B cell (primary cell): ENCODE results near the gene TGFB1. TPM values are rescaled to one million over a fixed set of nuclear protein-coding genes. Genes with fewer than 3 reads are reported as not detected.

Source experiments
- ATAC-seq: fragments of 200-7000 bp; cut with Tn5 transposase; one replicate; pipeline ENCODE4 v1.10.0; 2021; ENCODE audit warnings: low read depth, mild to moderate bottlenecking, moderate number of reproducible peaks, moderate library complexity
- CTCF ChIA-PET: fragments of 350-600 bp; sonication (Branson Sonifier 250); formaldehyde crosslinking; loops from one replicate; lab custom pipeline; 2021; ENCODE audit warnings: antibody characterized with exemption, inconsistent platforms; lab: Charles Lee
- POLR2A ChIA-PET: fragments of 350-600 bp; sonication (Branson Sonifier 250); formaldehyde crosslinking; loops from one replicate; lab custom pipeline; 2021; ENCODE audit warnings: antibody characterized with exemption; lab: Charles Lee
- DNase-seq: peaks from one replicate; pipeline ENCODE4 v3.0.0; 2013
- H2AFZ ChIP-seq: 2 replicates; pipeline ENCODE4 v1.6.1; 2012; ENCODE audit warnings: mild to moderate bottlenecking, low read depth, low read length; ENCODE audit not compliant: insufficient read depth, poor library complexity, severe bottlenecking
- H3K27ac ChIP-seq, 2 donors: 1 replicate in 1 of 2; 2 replicates in 1 of 2; pipeline ENCODE4 v1.5.1; 2012 to 2013; ENCODE audit warnings: low read length in 2 of 2, mild to moderate bottlenecking in 2 of 2, moderate library complexity in 1 of 2
- H3K27me3 ChIP-seq, 4 experiments: fragments of 200-600 bp in 1 of 4; sonication (generic) in 1 of 4; replicated peaks in 1 of 4; 1 replicate in 2 of 4; 2 replicates in 2 of 4; pipeline versions ENCODE4 v1.6.1 to v1.7.0; 2013 to 2016; ENCODE audit warnings: low read length in 3 of 4, mild to moderate bottlenecking in 2 of 4, mixed read lengths in 1 of 4, moderate library complexity in 1 of 4; ENCODE audit not compliant: insufficient read depth in 4 of 4, control insufficient read depth in 3 of 4; ENCODE audit errors: control extremely low read depth in 1 of 4
- H3K36me3 ChIP-seq, 2 experiments: replicated peaks in 1 of 2; 1 replicate in 1 of 2; 2 replicates in 1 of 2; pipeline versions ENCODE4 v1.6.1 to v1.7.1; 2013; ENCODE audit warnings: low read length in 1 of 2; ENCODE audit not compliant: insufficient read depth in 2 of 2, control insufficient read depth in 1 of 2; ENCODE audit errors: control extremely low read depth in 1 of 2, extremely low read depth in 1 of 2
- H3K4me1 ChIP-seq, 2 donors: fragments of 200-600 bp in 1 of 2; sonication (generic) in 1 of 2; 1 replicate in 1 of 2; 2 replicates in 1 of 2; pipeline versions ENCODE4 v1.5.1 to v1.6.1; 2013 to 2017; ENCODE audit warnings: low read length in 2 of 2; ENCODE audit not compliant: control insufficient read depth in 2 of 2, insufficient read depth in 2 of 2
- H3K4me2 ChIP-seq: replicated peaks from 2 replicates; pipeline ENCODE3; 2012; ENCODE audit warnings: mild to moderate bottlenecking, low read depth, low read length; ENCODE audit not compliant: poor library complexity, severe bottlenecking
- H3K4me3 ChIP-seq, 5 experiments: fragments of 200-600 bp in 1 of 5; sonication (generic) in 1 of 5; 1 replicate in 3 of 5; 2 replicates in 2 of 5; pipeline versions ENCODE4 v1.5.1 to v1.7.0; 2011 to 2016; ENCODE audit warnings: low read length in 4 of 5, mild to moderate bottlenecking in 4 of 5, low read depth in 2 of 5, control low read depth in 1 of 5, moderate library complexity in 1 of 5; ENCODE audit not compliant: insufficient read depth in 1 of 5; ENCODE audit errors: control extremely low read depth in 1 of 5, extremely low read depth in 1 of 5
- H3K79me2 ChIP-seq: fragments of 200-600 bp; sonication (generic); one replicate; pipeline ENCODE4 v1.6.0; 2016; ENCODE audit warnings: low read length; ENCODE audit not compliant: control insufficient read depth, insufficient read depth
- H3K9ac ChIP-seq: fragments of 200-600 bp; sonication (generic); 2 replicates; pipeline ENCODE4 v1.6.1; 2017; ENCODE audit warnings: mild to moderate bottlenecking, low read length, moderate library complexity
- H3K9me3 ChIP-seq, 3 donors: one replicate each; pipeline versions ENCODE4 v1.6.1 to v1.7.1; 2013; ENCODE audit warnings: low read length in 2 of 3; ENCODE audit not compliant: control insufficient read depth in 2 of 3, insufficient read depth in 1 of 3; ENCODE audit errors: control extremely low read depth in 1 of 3
- H4K20me1 ChIP-seq: 2 replicates; pipeline ENCODE4 v1.6.0; 2012; ENCODE audit warnings: mild to moderate bottlenecking, low read length; ENCODE audit not compliant: insufficient read depth, control insufficient read depth, poor library complexity, severe bottlenecking
- H3K27ac Mint-ChIP-seq: one replicate; pipeline ENCODE4 v1.8.0; 2021; ENCODE audit warnings: mixed read lengths
- H3K27me3 Mint-ChIP-seq: one replicate; pipeline ENCODE4 v1.8.0; 2021; ENCODE audit warnings: mixed read lengths
- H3K4me1 Mint-ChIP-seq: one replicate; pipeline ENCODE4 v1.8.0; 2021; ENCODE audit warnings: mixed read lengths
- H3K4me3 Mint-ChIP-seq: one replicate; pipeline ENCODE4 v1.8.0; 2021; ENCODE audit warnings: mixed read lengths
- H3K9me3 Mint-ChIP-seq: one replicate; pipeline ENCODE4 v1.8.0; 2022; ENCODE audit warnings: mixed read lengths; ENCODE audit not compliant: insufficient read depth
- CTCF ChIP-seq: fragments of 200-600 bp; IDR thresholded peaks from one replicate; pipeline ENCODE4 v1.8.0; 2022; ENCODE audit warnings: antibody characterized with exemption, mild to moderate bottlenecking
- EZH2 ChIP-seq: IDR thresholded peaks from 2 replicates; pipeline ENCODE4 v1.6.1; 2012; ENCODE audit warnings: borderline replicate concordance, low read depth, mild to moderate bottlenecking, moderate library complexity, low read length; ENCODE audit not compliant: insufficient read depth, poor library complexity, severe bottlenecking
- WGBS: methylation state at CpG from one replicate; pipeline ENCODE4 v1.1.5; 2013; ENCODE audit warnings: missing lambda C conversion rate; ENCODE audit not compliant: insufficient coverage; 5-methylcytosine and 5-hydroxymethylcytosine counted together
- intact Hi-C: fragments of 100-400 bp; cut with micrococcal nuclease; formaldehyde crosslinking; loops from one replicate; pipeline ENCODE4 v1.10.0; 2022
- polyA plus RNA-seq: library from polyadenylated mRNA; depleted of rRNA; stranded (reverse); fragments of >200 nt; gene quantifications from 2 replicates; pipeline ENCODE4 v1.2.3, GENCODE V29; 2012
- total RNA-seq, 2 donors: library from RNA; stranded (reverse); fragments of 120-200 nt in 1 of 2; gene quantifications; 1 replicate in 1 of 2; 2 replicates in 1 of 2; pipeline versions ENCODE4 v1.2.3 to v1.2.4, GENCODE V29; 2013 to 2022

The TGFB1 gene
- total and polyA plus RNA-seq, 2 donors (not counting 1 experiment from before 2014, with no cell fraction given) = 109 to 120 TPM

GRCh38 chr19:41397086-41398049 is 43.6 kb upstream of the TGFB1 start, which contains the start of the genes BCKDHA and EXOSC5:
Gene BCKDHA (plus strand): TSS chr19:41397818. CDS start chr19:41397828, 10 bp downstream.
Gene EXOSC5 (minus strand): TSS chr19:41397359. CDS start chr19:41397328, 31 bp downstream.
- Histone ChIP-seq H3K4me2 (peak within 1 kb of the TSS; percentile 88), H3K79me2 (peaks cover 73% of the 10 kb centered on the region), H3K9ac (peak within 1 kb of the TSS; percentile 86), H3K27me3 (no peaks in the 10 kb centered on the region), H2AFZ (peak within 1 kb of the TSS; percentile 88), H3K27ac (peak within 1 kb of the TSS; percentile 94 to 96), H3K9me3 (no peaks in the 10 kb centered on the region), H3K4me1 (peaks cover 27 to 28% of the 10 kb centered on the region in 2 donors), H3K36me3 (peaks cover 0 to 16% of the 10 kb centered on the region in 2 experiments), H4K20me1 (peaks cover 10% of the 10 kb centered on the region), H3K4me3 (peak within 1 kb of the TSS; percentile 84 to 100 (median 90))
- peak; percentile 100 for DNase-seq
- peaks cover 45% of the 10 kb centered on the region for H3K4me1 Mint-ChIP-seq
- CTCF ChIA-PET = no interaction called here
- POLR2A ChIA-PET = interaction anchor here (0.6 to 0.8 kb wide), 2 partner anchors 18 to 34 kb away, joined by 3 read pairs; partner anchors contain the start of gene B9D2
- peak; percentile 98 for ATAC-seq
- TF ChIP-seq CTCF (no peak), EZH2 (no peak)
- no peaks in the 10 kb centered on the region for H3K27me3 Mint-ChIP-seq
- H3K4me3 Mint-ChIP-seq = peak within 1 kb of the TSS; percentile 96
- H3K9me3 Mint-ChIP-seq = no peaks in the 10 kb centered on the region
- H3K27ac Mint-ChIP-seq = peak within 1 kb of the TSS; percentile 99
- under 1% methylated on average over 49 of the region's 50 CpGs for WGBS
- intact Hi-C loops = loop anchor here (1.0 to 5.0 kb wide), 6 partner anchors 33 to 680 kb away; partner anchors contain the start of genes B9D2, CCDC97, COQ8B and DMAC2
